ENCODE measurements around the gene ITGB7. TPM values are rescaled to one million over a fixed set of nuclear protein-coding genes. Genes with fewer than 3 reads are reported as not detected.

Gene ITGB7
- total and polyA plus RNA-seq, 9 of the 15 experiments (the other 6 are each of a cell fraction or from before 2014, with no cell fraction given) = 0.06 to 2.0 (median 0.67) TPM

DNA sequence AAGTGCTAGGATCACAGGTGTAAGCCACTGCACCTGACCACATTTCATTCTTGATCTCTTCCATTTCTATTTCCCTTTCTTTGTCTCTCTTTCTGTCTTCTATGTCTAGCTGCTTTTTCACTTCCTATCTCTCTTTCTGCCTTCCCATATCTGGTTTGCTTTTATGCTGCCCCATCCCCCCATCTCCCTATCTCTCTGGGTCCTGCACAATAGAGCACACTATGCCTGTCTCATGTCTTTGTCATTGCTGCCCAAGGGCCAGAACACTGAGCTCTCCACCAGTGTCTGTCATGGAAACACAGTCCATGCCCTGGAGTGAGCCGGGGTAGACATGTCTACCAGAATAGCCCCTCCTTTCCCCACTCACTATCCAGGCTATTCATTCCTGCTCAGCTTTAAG lies 37.3 kb upstream of the ITGB7 start (continued):
- TF ChIP-seq ADNP (tag; IDR thresholded peaks at IDR 0.05) = no peak
- TF ChIP-seq, protein P1, sequence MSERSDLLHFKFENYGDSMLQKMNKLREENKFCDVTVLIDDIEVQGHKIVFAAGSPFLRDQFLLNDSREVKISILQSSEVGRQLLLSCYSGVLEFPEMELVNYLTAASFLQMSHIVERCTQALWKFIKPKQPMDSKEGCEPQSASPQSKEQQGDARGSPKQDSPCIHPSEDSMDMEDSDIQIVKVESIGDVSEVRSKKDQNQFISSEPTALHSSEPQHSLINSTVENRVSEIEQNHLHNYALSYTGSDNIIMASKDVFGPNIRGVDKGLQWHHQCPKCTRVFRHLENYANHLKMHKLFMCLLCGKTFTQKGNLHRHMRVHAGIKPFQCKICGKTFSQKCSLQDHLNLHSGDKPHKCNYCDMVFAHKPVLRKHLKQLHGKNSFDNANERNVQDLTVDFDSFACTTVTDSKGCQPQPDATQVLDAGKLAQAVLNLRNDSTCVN (CRISPR knock-in tag; IDR thresholded peaks at IDR 0.05) = no peak
- TF ChIP-seq, protein P2, sequence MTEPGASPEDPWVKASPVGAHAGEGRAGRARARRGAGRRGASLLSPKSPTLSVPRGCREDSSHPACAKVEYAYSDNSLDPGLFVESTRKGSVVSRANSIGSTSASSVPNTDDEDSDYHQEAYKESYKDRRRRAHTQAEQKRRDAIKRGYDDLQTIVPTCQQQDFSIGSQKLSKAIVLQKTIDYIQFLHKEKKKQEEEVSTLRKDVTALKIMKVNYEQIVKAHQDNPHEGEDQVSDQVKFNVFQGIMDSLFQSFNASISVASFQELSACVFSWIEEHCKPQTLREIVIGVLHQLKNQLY (CRISPR knock-in tag; conservative IDR thresholded peaks at IDR 0.05) = no peak
- TF ChIP-seq NONO (IDR thresholded peaks at IDR 0.05; ENCODE audit: low read depth in 2 of 2, low read length in 1 of 2) = no peak
- no peak for TF ChIP-seq POLR3G (IDR thresholded peaks at IDR 0.05; ENCODE audit: extremely low read depth, insufficient read length, insufficient replicate concordance)
- no peak for TF ChIP-seq EZH2 (IDR thresholded peaks at IDR 0.05; ENCODE audit: borderline replicate concordance, low read depth, low read length)
- no peak for TF ChIP-seq FOXJ2 (tag; IDR thresholded peaks at IDR 0.05)
- TF ChIP-seq NFIX (CRISPR knock-in tag; IDR thresholded peaks at IDR 0.05; ENCODE audit: low read depth) = no peak
- TF ChIP-seq, protein P3, sequence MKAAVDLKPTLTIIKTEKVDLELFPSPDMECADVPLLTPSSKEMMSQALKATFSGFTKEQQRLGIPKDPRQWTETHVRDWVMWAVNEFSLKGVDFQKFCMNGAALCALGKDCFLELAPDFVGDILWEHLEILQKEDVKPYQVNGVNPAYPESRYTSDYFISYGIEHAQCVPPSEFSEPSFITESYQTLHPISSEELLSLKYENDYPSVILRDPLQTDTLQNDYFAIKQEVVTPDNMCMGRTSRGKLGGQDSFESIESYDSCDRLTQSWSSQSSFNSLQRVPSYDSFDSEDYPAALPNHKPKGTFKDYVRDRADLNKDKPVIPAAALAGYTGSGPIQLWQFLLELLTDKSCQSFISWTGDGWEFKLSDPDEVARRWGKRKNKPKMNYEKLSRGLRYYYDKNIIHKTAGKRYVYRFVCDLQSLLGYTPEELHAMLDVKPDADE (conservative IDR thresholded peaks at IDR 0.05; ENCODE audit: control insufficient read depth, low read depth, low read length) = no peak
- TF ChIP-seq KDM5B (IDR thresholded peaks at IDR 0.05; ENCODE audit: insufficient replicate concordance, low read depth, low read length) = no peak
- TF ChIP-seq TOE1 (IDR thresholded peaks at IDR 0.05; ENCODE audit: borderline replicate concordance) = 0 out of 2 replicates have a peak, but pooled peaks have one; percentile 44
- no peak for TF ChIP-seq TOE1 (CRISPR knock-in tag; IDR thresholded peaks at IDR 0.05; ENCODE audit: borderline replicate concordance, low read depth)
- no peak for TF ChIP-seq HMG20B (CRISPR knock-in tag; IDR thresholded peaks at IDR 0.05)
- TF ChIP-seq ARID1B (IDR thresholded peaks at IDR 0.05) = peak; percentile 80
- no peak for TF ChIP-seq FIP1L1 (IDR thresholded peaks at IDR 0.05; ENCODE audit: low read depth, low read length, poor library complexity, severe bottlenecking)
- TF ChIP-seq ELF4 (CRISPR knock-in tag; IDR thresholded peaks at IDR 0.05) = peak; percentile 84; the same call in 1 of the 2 replicates
- no peak for TF ChIP-seq HSF4 (CRISPR knock-in tag; IDR thresholded peaks at IDR 0.05; ENCODE audit: borderline replicate concordance)
- TF ChIP-seq ZNF644 (tag; IDR thresholded peaks at IDR 0.05; ENCODE audit: low read depth) = no peak
- no peak for TF ChIP-seq SAFB2 (IDR thresholded peaks at IDR 0.05; ENCODE audit: borderline replicate concordance, low read depth, low read length, severe bottlenecking)
- no peak for TF ChIP-seq MCM7 (IDR thresholded peaks at IDR 0.05)
- TF ChIP-seq, protein P4, sequence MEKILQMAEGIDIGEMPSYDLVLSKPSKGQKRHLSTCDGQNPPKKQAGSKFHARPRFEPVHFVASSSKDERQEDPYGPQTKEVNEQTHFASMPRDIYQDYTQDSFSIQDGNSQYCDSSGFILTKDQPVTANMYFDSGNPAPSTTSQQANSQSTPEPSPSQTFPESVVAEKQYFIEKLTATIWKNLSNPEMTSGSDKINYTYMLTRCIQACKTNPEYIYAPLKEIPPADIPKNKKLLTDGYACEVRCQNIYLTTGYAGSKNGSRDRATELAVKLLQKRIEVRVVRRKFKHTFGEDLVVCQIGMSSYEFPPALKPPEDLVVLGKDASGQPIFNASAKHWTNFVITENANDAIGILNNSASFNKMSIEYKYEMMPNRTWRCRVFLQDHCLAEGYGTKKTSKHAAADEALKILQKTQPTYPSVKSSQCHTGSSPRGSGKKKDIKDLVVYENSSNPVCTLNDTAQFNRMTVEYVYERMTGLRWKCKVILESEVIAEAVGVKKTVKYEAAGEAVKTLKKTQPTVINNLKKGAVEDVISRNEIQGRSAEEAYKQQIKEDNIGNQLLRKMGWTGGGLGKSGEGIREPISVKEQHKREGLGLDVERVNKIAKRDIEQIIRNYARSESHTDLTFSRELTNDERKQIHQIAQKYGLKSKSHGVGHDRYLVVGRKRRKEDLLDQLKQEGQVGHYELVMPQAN (IDR thresholded peaks at IDR 0.05; ENCODE audit: borderline replicate concordance) = no peak
- TF ChIP-seq, protein P5, sequence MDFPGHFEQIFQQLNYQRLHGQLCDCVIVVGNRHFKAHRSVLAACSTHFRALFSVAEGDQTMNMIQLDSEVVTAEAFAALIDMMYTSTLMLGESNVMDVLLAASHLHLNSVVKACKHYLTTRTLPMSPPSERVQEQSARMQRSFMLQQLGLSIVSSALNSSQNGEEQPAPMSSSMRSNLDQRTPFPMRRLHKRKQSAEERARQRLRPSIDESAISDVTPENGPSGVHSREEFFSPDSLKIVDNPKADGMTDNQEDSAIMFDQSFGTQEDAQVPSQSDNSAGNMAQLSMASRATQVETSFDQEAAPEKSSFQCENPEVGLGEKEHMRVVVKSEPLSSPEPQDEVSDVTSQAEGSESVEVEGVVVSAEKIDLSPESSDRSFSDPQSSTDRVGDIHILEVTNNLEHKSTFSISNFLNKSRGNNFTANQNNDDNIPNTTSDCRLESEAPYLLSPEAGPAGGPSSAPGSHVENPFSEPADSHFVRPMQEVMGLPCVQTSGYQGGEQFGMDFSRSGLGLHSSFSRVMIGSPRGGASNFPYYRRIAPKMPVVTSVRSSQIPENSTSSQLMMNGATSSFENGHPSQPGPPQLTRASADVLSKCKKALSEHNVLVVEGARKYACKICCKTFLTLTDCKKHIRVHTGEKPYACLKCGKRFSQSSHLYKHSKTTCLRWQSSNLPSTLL (IDR thresholded peaks at IDR 0.05) = 0 out of 2 replicates have a peak, but pooled peaks have one; percentile 19
